ENCODE measurements around the gene SYT15.

- TF ChIP-seq ZFP3 (CRISPR knock-in tag; IDR thresholded peaks at IDR 0.05) (no peak), PATZ1 (CRISPR knock-in tag; IDR thresholded peaks at IDR 0.05; ENCODE audit: borderline replicate concordance) (no peak), POU6F1 (CRISPR knock-in tag; IDR thresholded peaks at IDR 0.05; ENCODE audit: borderline replicate concordance, low read depth) (no peak), ZNF8 (CRISPR knock-in tag; IDR thresholded peaks at IDR 0.05) (no peak), ZNF70 (CRISPR knock-in tag; IDR thresholded peaks at IDR 0.05) (no peak), RARB (CRISPR knock-in tag; IDR thresholded peaks at IDR 0.05) (no peak), ZFP30 (CRISPR knock-in tag; IDR thresholded peaks at IDR 0.05) (no peak), ARNTL (CRISPR knock-in tag; IDR thresholded peaks at IDR 0.05; ENCODE audit: borderline replicate concordance, low read depth) (no peak)
Measured at GRCh38 chr10:46549171-46550075, 29.5 kb upstream of the SYT15 start.

All from SK-N-SH treated with all-trans-retinoic acid at 6 μM for 48 hours (cell line).